ENCODE data around the gene HEPACAM2. TPM values are rescaled to one million over a fixed set of nuclear protein-coding genes. Genes with fewer than 3 reads are reported as not detected.
A peak's percentile ranks its signal among the peaks of the same experiment; 100 is the strongest.

HEPACAM2 gene
- total RNA-seq, 1 donor from 2014 or later, result not detected

DNA sequence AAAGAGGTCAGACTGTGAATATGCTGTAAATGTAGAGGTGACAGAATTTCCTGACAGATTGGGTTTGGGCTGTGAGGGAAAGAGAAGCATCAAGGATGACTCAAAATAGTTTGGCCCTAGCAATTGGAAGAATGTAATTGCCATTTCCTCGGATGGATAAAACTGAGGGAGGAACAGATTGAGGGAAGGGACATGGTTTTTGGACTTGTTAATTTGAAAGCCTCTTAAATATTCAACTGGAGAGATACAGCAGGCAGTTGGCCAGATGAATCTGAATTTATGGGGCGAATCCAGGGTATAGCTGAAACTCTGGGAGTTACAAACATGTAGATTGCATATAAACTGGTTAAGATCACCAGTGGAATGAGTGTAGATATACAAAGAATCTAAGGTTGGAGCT, 9.3 kb upstream of the HEPACAM2 start:
- no peaks in the 10 kb centered on the region for H3K9me3 ChIP-seq (ENCODE audit: control insufficient read depth in 3 of 3, low read length in 3 of 3)
- H3K27me3 ChIP-seq (ENCODE audit: control insufficient read depth in 3 of 3, insufficient read depth in 3 of 3, low read length in 3 of 3), result no peaks in the 10 kb centered on the region
- H3K27ac ChIP-seq (ENCODE audit: low read depth, low read length), result no peak overlapping the region
- peaks cover 0 to 15% (median 13%) of the 10 kb centered on the region in 3 donors for H3K4me1 ChIP-seq (ENCODE audit: control insufficient read depth in 3 of 3, insufficient read depth in 3 of 3, low read length in 3 of 3)
- no peaks in the 10 kb centered on the region for H3K36me3 ChIP-seq (ENCODE audit: control insufficient read depth in 3 of 3, insufficient read depth in 3 of 3, low read length in 3 of 3)
- H3K4me3 ChIP-seq (ENCODE audit: low read length in 3 of 3), result no peak overlapping the region
- H3K9ac ChIP-seq (ENCODE audit: low read depth in 1 of 3, low read length in 3 of 3), result no peak overlapping the region

DNA sequence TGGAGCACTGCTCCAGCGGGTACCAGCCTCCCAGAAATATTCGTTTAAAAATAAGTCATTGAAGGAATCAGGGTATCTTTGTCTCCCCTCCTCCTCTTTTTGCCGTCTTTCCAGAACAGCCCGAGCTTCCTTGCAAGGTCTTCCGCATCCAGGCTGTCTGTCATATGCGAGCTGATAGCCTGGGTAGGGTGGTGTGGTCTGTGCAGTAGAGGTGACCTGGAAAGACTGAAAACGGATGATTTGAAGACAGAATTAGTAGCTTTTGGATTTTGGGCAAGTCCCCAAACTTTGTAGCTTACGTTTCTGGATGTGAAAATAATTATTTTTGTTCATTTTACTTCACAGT, 6.4 kb upstream of the HEPACAM2 start:
- peaks cover 0 to 15% (median 13%) of the 10 kb centered on the region in 3 donors for H3K4me1 ChIP-seq (ENCODE audit: control insufficient read depth in 3 of 3, insufficient read depth in 3 of 3, low read length in 3 of 3)
- H3K9me3 ChIP-seq (ENCODE audit: control insufficient read depth in 3 of 3, low read length in 3 of 3), result no peaks in the 10 kb centered on the region
- H3K4me3 ChIP-seq (ENCODE audit: low read length in 3 of 3), result peak overlapping the region; percentile 89 to 98 (median 95)
- H3K9ac ChIP-seq (ENCODE audit: low read depth in 1 of 3, low read length in 3 of 3), result peak overlapping the region; percentile 81 to 85 (median 84)
- no peaks in the 10 kb centered on the region for H3K36me3 ChIP-seq (ENCODE audit: control insufficient read depth in 3 of 3, insufficient read depth in 3 of 3, low read length in 3 of 3)
- H3K27me3 ChIP-seq (ENCODE audit: control insufficient read depth in 3 of 3, insufficient read depth in 3 of 3, low read length in 3 of 3), result no peaks in the 10 kb centered on the region
- peak overlapping the region; percentile 29 for H3K27ac ChIP-seq (ENCODE audit: low read depth, low read length)

DNA sequence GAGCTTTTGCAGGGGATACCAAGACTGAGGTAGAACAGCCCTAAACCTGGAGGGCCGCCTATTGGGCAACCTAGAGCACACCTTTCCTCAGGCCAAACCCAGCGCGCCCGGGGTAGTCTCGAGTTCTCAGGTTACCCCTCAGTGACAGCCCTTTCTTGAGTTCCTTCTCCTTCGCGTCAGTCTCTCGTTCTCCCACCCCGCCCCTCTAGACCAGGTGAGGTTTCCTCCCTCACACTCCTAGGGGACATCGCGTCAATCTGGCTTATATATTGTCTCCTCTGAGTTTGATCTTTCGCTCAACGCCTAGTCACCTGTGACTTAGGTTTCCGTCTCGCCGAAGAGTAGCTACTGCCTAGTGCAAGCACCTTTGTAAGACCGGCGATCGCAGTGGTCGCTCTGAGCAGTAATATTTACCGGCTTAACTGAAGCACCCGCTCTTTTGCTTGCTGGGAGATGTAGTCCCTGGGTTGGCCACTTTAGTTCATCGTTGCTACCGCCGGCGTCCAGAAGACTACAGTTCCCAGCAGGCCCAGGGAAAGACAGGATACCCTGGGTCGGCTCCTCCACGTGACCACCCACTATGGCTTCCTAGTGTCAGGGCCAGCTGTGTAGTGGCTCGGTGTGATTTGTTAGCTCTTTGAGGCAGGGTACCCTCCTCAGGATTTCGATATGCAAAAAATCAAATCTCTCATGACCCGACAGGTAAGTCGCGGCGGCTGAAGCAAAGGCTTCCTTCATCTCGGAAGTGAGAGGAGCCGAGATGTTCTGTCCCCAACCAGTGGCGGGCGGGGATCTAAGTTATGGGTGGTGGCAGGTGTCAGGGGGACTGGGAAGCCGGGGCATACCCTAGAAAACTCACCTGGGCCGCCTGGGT, 5.8 kb upstream of the HEPACAM2 start, which contains the start of gene VPS50:
VPS50 (plus strand) TSS at position 568 of the 874 bp plus-strand sequence; CDS start at position 670, 102 bp downstream.
- Histone ChIP-seq H3K27ac (ENCODE audit: low read depth, low read length) (peak within 1 kb of the TSS; percentile 67), H3K9ac (ENCODE audit: low read depth in 1 of 3, low read length in 3 of 3) (peak within 1 kb of the TSS; percentile 85 to 90 (median 86)), H3K36me3 (ENCODE audit: control insufficient read depth in 3 of 3, insufficient read depth in 3 of 3, low read length in 3 of 3) (no peaks in the 10 kb centered on the region), H3K4me3 (ENCODE audit: low read length in 3 of 3) (peak within 1 kb of the TSS; percentile 89 to 98 (median 95)), H3K9me3 (ENCODE audit: control insufficient read depth in 3 of 3, low read length in 3 of 3) (no peaks in the 10 kb centered on the region), H3K4me1 (ENCODE audit: control insufficient read depth in 3 of 3, insufficient read depth in 3 of 3, low read length in 3 of 3) (peaks cover 0 to 15% (median 13%) of the 10 kb centered on the region in 3 donors), H3K27me3 (ENCODE audit: control insufficient read depth in 3 of 3, insufficient read depth in 3 of 3, low read length in 3 of 3) (no peaks in the 10 kb centered on the region)

DNA sequence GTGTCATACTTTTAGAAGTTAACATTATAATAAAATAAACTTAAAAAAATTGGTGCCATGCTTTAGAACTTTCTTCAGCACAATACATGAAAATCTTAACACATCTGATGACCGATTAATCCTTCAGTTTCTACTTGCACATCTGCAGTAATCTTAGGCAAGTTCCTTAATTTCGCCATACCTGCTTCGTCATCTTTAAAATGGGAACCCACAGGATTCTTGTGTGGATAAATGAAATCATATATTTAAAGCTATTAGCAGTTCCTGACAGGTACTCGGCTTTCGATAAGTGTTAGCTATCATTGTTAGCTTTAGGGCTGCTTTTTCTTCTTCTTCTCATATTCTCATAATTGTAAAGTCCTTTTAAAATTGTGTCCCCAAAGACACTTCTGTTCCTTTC, 5.0 kb upstream of the HEPACAM2 start:
- Histone ChIP-seq H3K27ac (ENCODE audit: low read depth, low read length) (no peak overlapping the region), H3K9ac (ENCODE audit: low read depth in 1 of 3, low read length in 3 of 3) (peak overlapping the region; percentile 85 to 90 (median 86)), H3K4me1 (ENCODE audit: control insufficient read depth in 3 of 3, insufficient read depth in 3 of 3, low read length in 3 of 3) (peaks cover 0 to 15% (median 13%) of the 10 kb centered on the region in 3 donors), H3K27me3 (ENCODE audit: control insufficient read depth in 3 of 3, insufficient read depth in 3 of 3, low read length in 3 of 3) (no peaks in the 10 kb centered on the region), H3K4me3 (ENCODE audit: low read length in 3 of 3) (peak overlapping the region; percentile 89 to 98 (median 95)), H3K36me3 (ENCODE audit: control insufficient read depth in 3 of 3, insufficient read depth in 3 of 3, low read length in 3 of 3) (no peaks in the 10 kb centered on the region), H3K9me3 (ENCODE audit: control insufficient read depth in 3 of 3, low read length in 3 of 3) (no peaks in the 10 kb centered on the region)

DNA sequence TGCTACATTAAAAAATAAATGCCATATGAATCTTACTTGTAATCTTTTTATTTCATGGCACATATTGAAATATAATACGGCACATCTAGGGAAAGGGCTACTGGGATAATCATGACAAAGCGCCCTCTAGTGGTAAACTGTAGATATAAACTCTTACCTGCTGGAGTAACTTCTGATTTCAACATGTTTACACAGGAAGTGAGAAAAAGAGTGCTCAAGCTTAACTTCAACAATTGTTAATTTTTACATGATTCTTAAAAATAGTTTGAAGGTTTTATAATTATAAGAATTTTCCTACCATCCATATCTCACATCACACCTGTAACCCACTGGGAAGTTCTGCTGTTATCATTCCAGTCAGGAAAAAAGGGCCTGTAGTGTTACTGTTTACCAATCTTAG, 2.0 kb upstream of the HEPACAM2 start:
- H3K9ac ChIP-seq (ENCODE audit: low read depth in 1 of 3, low read length in 3 of 3), result no peak overlapping the region
- no peaks in the 10 kb centered on the region for H3K27me3 ChIP-seq (ENCODE audit: control insufficient read depth in 3 of 3, insufficient read depth in 3 of 3, low read length in 3 of 3)
- H3K36me3 ChIP-seq (ENCODE audit: control insufficient read depth in 3 of 3, insufficient read depth in 3 of 3, low read length in 3 of 3), result no peaks in the 10 kb centered on the region
- H3K9me3 ChIP-seq (ENCODE audit: control insufficient read depth in 3 of 3, low read length in 3 of 3), result no peaks in the 10 kb centered on the region
- H3K4me1 ChIP-seq (ENCODE audit: control insufficient read depth in 3 of 3, insufficient read depth in 3 of 3, low read length in 3 of 3), result peaks cover 0 to 11% (median 8%) of the 10 kb centered on the region in 3 donors
- no peak overlapping the region for H3K4me3 ChIP-seq (ENCODE audit: low read length in 3 of 3)
- H3K27ac ChIP-seq (ENCODE audit: low read depth, low read length), result no peak overlapping the region

DNA sequence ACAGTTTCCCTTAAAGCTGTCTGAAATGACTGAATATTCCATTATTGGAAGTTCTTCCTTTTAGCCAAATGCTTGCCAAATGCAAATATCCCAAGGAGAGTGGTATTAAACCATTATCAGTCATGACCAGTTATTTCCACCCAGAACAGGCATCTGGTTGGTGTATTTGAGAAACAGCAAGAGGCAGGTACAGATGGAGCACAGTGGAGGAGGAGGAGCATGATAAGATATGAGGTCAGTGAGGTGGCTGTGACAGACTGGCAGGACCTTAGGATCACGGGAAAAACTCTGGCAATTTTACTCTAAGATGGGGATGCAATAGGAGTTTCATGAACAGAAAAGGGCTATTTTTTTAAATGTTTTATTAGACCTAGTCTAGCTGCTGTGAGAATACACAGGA, 6.4 kb downstream of the HEPACAM2 start:
- no peak overlapping the region for H3K9ac ChIP-seq (ENCODE audit: low read depth in 1 of 3, low read length in 3 of 3)
- H3K36me3 ChIP-seq (ENCODE audit: control insufficient read depth in 3 of 3, insufficient read depth in 3 of 3, low read length in 3 of 3), result no peaks in the 10 kb centered on the region
- H3K4me1 ChIP-seq (ENCODE audit: control insufficient read depth in 3 of 3, insufficient read depth in 3 of 3, low read length in 3 of 3), result no peaks in the 10 kb centered on the region
- H3K27ac ChIP-seq (ENCODE audit: low read depth, low read length), result no peak overlapping the region
- no peak overlapping the region for H3K4me3 ChIP-seq (ENCODE audit: low read length in 3 of 3)
- H3K27me3 ChIP-seq (ENCODE audit: control insufficient read depth in 3 of 3, insufficient read depth in 3 of 3, low read length in 3 of 3), result no peaks in the 10 kb centered on the region
- H3K9me3 ChIP-seq (ENCODE audit: control insufficient read depth in 3 of 3, low read length in 3 of 3), result no peaks in the 10 kb centered on the region

DNA sequence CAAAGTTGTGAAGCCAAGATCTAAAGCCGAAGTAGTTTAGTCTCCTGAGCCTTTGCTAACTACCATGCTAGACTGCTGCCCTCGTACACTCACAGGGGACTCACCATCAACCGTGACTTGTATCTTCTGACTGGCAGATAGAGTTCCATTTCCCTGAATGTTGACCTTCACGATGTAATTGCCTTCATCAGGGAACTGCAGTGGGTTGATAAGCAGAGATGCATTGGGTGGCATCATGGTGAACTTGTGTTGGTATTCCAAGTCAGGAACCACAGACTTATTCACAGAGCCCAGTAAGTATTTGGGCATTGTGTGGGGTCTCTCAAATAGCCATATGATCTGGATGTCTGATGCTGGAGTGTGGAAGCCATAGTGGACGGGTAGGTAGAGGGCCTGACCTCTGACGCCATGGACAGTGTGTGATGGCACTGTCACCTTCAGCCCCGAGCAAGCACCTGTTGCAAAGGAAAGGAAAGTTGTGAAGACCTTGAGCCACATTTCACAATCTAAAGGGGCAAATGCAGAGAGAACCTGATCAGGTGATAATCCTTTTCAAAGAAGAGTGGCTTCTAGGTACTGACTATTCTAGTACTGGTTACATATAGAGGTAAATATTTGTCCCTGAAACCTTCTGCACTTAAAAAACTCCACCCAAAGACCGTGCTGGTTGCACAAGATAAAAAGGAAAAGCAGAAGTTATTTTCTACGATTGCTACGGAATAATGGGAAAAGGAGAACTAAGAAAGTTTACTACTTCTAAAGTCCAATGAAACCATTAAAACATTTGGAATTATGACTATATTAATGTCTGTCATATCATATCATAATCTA, 7.1 kb downstream of the HEPACAM2 start:
- H3K27me3 ChIP-seq (ENCODE audit: control insufficient read depth in 3 of 3, insufficient read depth in 3 of 3, low read length in 3 of 3), result no peaks in the 10 kb centered on the region
- H3K36me3 ChIP-seq (ENCODE audit: control insufficient read depth in 3 of 3, insufficient read depth in 3 of 3, low read length in 3 of 3), result no peaks in the 10 kb centered on the region
- no peaks in the 10 kb centered on the region for H3K4me1 ChIP-seq (ENCODE audit: control insufficient read depth in 3 of 3, insufficient read depth in 3 of 3, low read length in 3 of 3)
- H3K9ac ChIP-seq (ENCODE audit: low read depth in 1 of 3, low read length in 3 of 3), result no peak overlapping the region
- no peak overlapping the region for H3K4me3 ChIP-seq (ENCODE audit: low read length in 3 of 3)
- H3K9me3 ChIP-seq (ENCODE audit: control insufficient read depth in 3 of 3, low read length in 3 of 3), result no peaks in the 10 kb centered on the region
- no peak overlapping the region for H3K27ac ChIP-seq (ENCODE audit: low read depth, low read length)

DNA sequence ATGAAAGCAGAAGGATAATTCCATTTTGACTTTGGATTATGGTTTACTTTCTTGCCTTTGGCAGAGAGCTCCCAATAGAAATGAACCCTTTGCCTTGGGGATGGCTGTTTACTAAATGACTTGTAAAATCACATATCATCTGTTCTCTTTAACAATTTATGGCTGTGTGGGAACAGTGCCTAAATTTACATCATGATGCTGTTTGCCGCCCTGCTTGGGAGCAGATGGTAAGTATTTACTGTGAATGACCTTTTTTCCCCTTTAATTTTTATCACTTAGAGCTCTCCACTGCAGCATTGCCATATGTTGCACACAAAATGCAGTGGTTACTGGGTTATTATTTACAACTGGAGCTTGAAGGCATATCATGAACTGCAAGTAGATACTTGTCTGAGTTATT, 13.4 kb downstream of the HEPACAM2 start:
- H3K4me3 ChIP-seq (ENCODE audit: low read length in 3 of 3), result no peak overlapping the region
- H3K9ac ChIP-seq (ENCODE audit: low read depth in 1 of 3, low read length in 3 of 3), result no peak overlapping the region
- no peaks in the 10 kb centered on the region for H3K36me3 ChIP-seq (ENCODE audit: control insufficient read depth in 3 of 3, insufficient read depth in 3 of 3, low read length in 3 of 3)

DNA sequence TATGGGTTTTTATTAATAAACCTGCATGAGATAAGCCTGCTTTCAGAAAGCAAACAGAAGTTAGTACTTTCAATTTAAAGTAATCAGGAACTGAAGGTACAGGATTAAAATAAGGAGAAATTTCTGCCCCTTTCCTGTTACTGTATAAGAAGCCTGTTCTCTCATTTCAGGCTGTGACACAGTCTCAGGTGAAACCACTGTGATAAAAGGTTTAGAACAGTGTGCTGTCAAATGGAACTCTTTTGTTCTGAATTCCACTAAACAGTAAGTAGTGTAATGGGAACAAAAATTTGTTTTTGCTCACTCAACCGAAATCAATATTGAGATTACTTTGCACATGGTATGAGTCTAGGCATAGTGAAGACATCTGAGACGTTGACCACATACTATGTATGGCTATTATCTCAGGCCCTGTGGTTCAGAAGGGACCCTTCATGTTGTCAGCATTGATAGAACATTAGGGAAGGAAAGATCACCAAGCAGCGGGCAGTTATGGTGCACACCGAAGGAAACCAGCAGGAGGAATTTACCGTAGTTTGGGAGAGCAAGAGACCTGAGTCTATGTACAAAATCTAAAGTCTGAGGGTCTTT, 14.9 kb downstream of the HEPACAM2 start:
- Histone ChIP-seq H3K27me3 (ENCODE audit: control insufficient read depth in 3 of 3, insufficient read depth in 3 of 3, low read length in 3 of 3) (peaks cover 0 to 3% (median 0%) of the 10 kb centered on the region in 3 donors), H3K4me3 (ENCODE audit: low read length in 3 of 3) (no peak overlapping the region), H3K9me3 (ENCODE audit: control insufficient read depth in 3 of 3, low read length in 3 of 3) (no peaks in the 10 kb centered on the region), H3K36me3 (ENCODE audit: control insufficient read depth in 3 of 3, insufficient read depth in 3 of 3, low read length in 3 of 3) (no peaks in the 10 kb centered on the region), H3K27ac (ENCODE audit: low read depth, low read length) (no peak overlapping the region), H3K9ac (ENCODE audit: low read depth in 1 of 3, low read length in 3 of 3) (no peak overlapping the region), H3K4me1 (ENCODE audit: control insufficient read depth in 3 of 3, insufficient read depth in 3 of 3, low read length in 3 of 3) (no peaks in the 10 kb centered on the region)

More for the DNA sequence above, 13.4 kb downstream of the HEPACAM2 start:
- Histone ChIP-seq H3K27ac (ENCODE audit: low read depth, low read length) (no peak overlapping the region), H3K27me3 (ENCODE audit: control insufficient read depth in 3 of 3, insufficient read depth in 3 of 3, low read length in 3 of 3) (peaks cover 0 to 3% (median 0%) of the 10 kb centered on the region in 3 donors), H3K9me3 (ENCODE audit: control insufficient read depth in 3 of 3, low read length in 3 of 3) (no peaks in the 10 kb centered on the region), H3K4me1 (ENCODE audit: control insufficient read depth in 3 of 3, insufficient read depth in 3 of 3, low read length in 3 of 3) (no peaks in the 10 kb centered on the region)

All from skeletal muscle tissue (tissue), 4 donors.